CD1c-positive myeloid dendritic cell (primary cell): ENCODE results near the gene PIRT.

Experiments
- DNase-seq: peaks from one replicate; pipeline ENCODE4 v3.0.0-alpha.2; 2016; ENCODE audit errors: extremely low spot score

Gene PIRT

DNA sequence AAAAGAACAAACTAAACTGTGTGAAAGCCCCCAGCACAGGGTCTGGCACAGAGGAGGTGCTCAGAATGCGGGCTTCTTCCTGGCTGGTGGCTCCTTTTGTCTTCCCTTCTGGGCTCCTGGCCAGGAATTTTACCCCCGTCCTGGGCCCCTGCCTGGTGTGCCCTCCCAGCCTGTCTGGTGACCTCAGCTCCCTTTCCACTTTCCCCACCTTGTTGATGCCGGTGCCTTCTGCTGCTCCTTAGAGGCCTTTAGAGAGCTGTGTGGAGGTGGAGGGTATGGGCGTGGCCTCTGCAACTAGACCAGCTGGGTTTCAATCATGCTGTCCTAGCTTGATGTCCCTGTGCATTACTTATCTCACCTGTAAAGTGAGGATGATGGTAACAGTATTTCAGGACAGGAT lies 16.8 kb downstream of the PIRT start:
- DNase-seq = no peak

DNA sequence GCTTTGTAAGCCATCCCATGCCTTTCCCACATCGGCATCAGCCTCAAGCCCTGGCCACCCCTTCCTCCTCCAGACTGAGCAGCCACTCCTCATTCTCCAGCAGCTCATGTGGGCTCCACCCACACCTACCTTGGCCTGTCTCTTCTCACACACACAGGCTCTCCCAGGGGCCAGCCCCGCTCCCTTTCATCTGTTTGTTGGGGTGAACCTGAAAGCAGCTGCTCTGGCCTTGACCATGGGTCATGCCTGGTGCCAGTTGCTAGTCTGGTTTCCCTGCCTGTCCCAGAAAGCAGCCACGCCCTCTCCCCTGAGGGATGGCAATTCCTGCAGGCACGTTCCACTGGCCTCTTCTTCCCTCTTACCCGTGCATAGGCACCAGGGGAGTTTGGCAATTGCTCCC lies 22.6 kb downstream of the PIRT start:
- no peak for DNase-seq

DNA sequence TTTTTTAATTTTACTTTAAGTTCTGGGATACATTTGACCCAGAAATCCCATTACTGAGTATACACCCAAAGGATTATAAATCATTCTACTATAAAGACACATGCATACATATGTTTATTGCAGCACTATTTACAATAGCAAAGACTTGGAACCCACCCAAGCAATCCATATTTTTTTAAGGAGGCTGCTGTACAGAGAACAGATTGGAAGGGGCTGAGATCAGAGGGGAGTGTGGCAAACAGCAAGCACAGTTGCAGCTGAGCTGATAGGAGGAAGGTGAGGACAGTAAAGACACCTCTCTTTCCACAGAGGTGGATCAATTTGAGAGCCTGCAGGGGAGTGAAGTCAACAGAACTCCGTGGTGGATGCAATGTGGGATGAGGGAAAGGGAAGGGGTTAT lies 23.8 kb downstream of the PIRT start:
- DNase-seq = no peak

DNA sequence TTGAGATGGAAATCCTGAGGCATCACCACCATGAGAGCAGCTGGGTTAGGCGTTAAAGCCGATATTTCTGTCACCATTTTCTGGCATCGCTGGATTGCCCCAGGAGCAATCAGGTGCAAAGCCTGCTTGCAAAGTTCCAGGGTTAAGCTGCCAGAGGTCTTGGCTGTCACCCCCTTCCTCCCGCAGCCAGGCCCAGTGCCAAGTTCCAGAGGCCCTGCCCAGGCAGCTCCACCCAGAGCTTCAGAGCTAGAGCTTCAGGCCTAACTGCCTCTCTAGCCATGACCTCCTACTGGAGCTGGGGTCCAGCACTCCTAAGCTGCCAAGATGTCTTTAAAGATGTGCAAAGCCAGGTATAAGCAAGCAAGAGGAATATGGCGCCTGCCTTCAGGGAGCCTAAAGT lies 25.2 kb downstream of the PIRT start:
- no peak for DNase-seq

DNA sequence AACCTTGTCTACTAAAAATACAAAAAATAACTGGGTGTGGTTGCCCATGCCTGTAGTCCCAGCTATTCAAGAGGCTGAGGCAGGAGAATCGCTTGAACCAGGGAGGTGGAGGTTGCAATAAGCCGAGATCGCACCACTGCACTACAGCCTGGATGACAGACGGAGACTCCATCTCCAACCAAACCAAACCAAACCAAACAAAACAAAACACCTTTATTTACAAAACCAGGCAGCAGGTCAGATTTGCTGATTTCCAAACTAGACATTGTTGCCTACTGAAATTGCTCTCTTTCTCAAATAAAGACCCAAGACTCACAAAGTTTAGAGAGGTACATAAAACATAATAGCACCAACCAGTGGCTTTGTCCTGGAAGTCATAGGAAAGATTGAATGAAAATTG lies 28.3 kb downstream of the PIRT start:
- DNase-seq = no peak

DNA sequence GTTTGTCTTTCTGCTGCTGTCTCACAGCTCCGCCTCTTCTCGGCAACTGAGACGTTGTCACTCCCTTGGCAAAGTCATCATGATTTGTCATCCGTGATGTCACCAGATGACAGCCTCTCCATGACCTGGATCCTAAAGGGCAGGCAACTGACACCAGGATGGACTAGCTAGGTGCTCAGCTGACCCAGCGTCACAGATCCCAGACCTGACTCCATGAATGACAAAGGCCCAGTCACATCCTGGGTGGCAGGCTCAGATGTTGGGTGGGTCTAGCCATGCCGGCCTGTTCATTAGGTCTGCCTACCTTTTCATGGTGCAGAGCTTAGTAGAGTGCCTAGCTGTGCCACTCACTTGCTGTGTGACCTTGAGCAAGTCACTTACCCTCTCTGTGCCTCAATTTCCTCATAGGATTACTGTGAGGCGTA lies 30.2 kb downstream of the PIRT start:
- no peak for DNase-seq

DNA sequence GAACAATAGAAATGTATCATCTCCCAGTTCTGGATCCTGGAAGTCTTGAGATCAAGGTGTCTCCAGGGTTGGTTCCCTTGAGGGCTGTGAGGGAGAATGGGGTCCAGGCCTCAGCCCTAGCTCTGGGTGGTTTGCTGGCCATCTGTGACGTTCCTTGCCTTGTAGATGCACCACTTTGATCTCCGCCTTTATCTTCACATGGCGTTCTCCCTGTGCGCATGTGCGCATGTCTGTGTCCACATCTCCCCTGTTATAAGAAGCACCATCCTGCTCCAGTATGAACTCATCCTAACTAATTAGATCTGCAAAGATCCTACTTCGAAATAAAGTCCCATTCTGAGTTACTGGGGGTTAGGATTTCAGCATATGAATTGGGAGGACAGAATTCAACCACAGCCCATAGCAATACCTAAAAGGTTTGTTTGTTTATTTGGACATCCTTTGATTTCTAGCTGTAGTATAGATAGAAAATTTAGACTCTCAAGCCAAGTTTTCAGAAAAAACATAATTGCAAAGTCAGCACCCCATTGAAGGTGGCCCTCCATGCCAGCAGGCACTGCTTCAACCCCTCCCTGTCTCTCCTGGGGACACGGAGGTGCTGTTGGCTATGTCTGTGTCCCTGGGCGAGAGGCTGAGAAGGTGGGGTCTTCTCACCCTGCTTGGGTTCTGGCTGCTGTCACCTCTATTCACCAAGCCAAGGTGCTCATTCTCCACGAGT lies 31.2 kb downstream of the PIRT start:
- no peak for DNase-seq

DNA sequence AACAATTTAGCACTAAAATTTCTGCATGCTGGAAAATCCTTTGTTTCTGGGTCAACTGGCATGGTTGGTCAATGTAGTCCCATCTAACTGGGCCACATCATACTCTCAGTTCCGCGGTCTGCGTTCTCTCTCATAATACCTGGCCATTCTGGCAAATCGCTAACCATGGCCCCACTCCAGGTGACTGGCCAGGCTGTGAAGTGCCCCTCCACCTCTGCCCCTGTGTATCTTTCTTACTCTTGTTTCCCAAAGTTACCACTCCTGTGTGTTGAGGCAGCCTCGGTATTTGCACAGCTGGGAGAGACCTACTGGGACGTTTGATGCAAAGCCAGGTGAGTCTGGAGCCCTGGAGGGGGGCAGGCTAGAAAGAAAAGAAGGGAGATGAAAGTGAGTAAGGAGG lies 32.0 kb downstream of the PIRT start:
- no peak for DNase-seq

DNA sequence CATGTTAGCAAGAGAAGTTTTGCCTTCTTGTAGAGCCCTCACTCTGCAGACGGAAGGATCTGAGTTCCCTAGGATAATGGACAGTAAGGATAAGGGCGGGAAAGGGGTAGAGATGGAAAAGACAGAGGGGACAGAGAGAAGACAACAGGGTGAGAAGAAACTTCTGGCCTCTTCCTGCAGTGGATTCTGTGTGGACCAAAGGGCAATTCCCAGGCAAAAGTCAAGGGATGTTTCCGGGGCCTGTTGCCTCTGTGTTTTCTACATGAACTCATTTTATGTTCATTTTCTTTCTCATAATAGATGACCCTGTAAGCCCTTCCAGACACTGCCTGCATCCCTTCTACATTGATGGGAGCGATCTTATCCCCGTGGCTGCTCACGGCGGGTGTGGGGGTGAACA lies 33.3 kb downstream of the PIRT start:
- no peak for DNase-seq

DNA sequence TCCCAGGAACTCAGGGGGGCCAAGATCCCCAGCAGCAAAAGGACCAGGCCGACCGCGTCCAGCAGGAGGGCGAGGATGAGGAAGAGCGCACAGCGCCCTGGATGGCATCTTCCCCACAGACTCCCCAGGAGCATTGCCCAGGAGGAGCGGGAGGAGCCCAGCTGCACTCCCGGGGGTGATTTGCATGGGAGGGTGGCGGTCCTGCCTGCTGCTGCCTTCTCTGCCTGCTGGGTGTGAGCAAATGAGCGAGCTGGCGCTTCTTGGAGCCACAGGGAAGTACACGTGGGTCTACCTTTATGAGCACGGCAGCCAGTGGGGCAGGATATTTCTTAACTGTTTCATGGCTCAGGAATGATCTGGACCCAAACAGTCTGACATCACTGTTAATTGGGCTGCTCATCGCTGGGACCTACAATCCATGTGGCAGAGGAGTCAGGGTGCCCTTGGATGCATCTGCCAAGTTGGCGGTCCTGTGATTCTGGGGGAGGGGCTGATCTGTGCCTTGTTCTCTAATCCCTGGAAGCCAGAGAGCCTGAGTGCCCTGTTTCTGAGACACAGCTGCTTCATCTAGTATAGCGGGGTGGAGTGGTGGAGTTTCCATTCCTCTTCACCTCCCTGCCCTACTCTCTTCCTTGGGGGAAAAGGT lies 33.9 kb downstream of the PIRT start, which contains the start of gene TMEM238L:
Gene TMEM238L, minus strand, starts transcription at position 270 of the 646 bp plus-strand sequence. Its CDS starts 136 bp downstream, at position 134.
- no peak for DNase-seq

DNA sequence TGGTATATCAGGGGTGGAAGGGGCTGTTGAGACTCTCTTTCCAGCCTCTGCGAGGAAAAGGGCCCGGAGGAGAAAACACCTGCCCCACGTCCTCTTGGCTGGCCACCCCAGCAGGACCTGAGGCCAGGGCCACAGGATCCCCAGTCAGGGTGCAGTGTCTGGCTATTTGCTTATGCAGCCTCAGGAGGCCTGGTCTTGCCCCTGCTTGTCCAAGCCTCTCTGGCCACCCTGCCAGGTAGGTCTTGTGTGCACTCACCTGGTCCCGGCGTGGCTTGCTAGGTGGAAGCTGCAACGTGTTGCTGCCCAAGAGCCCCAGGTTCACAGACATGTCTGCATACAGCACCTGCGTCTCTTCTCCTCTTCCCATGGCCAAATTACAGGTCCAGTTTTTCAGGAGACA lies 34.5 kb downstream of the PIRT start:
- DNase-seq = no peak

DNA sequence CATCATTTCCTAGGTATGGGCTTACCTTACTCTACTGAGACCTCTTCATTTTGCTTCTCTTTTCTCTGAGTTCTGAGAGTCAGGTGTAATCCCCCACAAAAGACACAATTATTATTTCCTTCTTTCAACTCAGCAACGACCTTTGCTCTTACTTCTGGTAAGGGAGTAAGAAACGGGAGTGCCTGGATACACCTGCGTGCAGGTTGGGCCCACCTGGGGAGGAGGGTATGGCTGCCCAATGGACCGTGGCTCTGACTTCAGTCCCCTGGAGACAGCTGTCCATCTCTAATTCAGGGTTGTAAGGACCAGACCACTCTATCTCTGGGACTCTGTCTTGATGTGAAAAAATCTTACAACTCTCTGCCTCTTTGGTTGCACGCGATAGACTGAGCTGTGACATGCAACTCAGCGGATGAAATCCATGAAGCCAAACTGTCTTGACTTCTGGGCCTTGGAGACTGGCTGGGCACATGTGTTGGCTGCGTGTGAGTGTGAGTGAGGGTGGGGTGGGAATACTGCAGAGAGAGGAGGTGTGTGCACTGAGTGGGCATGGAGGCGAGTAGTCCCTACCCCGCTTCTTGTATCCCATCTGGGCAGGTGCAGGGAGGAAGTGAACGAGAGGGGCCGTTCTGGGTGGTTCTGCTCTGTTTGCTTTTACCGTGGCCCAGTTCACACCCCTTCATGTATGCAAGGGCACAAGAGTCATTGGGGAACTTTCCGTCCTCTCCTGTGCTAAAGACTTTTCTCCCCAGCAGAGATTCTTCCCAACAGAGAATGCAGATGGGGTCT lies 35.2 kb downstream of the PIRT start:
- DNase-seq = no peak

DNA sequence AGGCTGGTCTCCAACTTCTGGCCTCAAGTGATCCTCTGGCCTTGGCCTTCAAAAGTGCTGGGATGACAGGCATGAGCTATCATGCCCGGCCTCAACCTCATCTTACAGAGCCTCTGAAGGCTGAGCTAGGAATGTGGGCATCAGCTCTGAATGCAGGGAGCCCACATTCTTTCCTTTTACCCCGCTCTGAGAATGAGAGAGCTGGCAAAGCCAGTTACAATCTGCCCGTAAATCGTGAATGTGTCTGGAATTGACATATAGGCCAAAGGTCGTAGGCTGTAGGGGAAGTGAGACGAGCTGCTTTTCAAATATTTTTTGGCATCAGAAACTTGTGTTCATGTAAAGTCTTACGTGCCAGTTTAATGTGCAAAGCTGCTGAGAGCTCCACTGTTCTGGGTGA lies 38.5 kb downstream of the PIRT start:
- DNase-seq = no peak

DNA sequence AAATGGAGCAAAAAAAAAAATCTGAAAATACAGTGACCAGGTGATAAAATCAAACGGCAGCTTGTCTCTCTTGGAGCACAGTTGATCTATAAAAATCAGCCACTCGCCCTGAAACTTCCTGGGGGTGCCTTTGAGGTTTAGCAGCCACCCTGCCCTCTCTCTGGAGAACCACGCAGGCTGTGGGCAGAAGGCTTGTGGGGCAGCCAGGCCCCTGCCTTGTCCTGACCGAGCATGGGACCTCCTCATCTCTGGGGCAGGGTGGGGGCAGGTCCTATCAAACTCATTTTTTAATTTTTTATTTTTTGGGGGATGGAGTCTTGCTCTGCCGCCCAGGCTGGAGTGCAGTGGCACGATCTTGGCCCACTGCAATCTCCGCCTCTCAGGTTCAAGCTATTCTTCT lies 39.0 kb downstream of the PIRT start:
- no peak for DNase-seq

DNA sequence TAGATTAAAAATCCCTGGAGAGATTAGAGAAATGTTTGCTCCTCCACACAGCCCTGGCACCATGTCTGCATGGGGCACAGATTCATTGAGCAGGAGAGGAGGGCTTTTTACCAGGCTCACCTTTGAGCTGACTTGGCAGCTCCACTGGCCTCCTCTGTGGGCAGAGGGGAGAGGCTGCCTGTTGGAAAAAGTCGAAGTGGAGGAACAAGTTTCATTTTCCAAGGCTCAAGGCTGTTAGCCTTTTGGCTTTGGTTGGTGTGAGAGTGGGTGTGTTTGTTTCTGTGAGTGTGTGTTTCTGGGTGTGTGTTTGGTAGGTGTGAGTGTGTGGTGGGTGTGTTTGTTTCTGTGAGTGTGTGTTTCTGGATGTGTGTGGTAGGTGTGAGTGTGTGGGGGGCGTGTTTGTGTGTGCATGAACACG lies 39.5 kb downstream of the PIRT start:
- DNase-seq = no peak

DNA sequence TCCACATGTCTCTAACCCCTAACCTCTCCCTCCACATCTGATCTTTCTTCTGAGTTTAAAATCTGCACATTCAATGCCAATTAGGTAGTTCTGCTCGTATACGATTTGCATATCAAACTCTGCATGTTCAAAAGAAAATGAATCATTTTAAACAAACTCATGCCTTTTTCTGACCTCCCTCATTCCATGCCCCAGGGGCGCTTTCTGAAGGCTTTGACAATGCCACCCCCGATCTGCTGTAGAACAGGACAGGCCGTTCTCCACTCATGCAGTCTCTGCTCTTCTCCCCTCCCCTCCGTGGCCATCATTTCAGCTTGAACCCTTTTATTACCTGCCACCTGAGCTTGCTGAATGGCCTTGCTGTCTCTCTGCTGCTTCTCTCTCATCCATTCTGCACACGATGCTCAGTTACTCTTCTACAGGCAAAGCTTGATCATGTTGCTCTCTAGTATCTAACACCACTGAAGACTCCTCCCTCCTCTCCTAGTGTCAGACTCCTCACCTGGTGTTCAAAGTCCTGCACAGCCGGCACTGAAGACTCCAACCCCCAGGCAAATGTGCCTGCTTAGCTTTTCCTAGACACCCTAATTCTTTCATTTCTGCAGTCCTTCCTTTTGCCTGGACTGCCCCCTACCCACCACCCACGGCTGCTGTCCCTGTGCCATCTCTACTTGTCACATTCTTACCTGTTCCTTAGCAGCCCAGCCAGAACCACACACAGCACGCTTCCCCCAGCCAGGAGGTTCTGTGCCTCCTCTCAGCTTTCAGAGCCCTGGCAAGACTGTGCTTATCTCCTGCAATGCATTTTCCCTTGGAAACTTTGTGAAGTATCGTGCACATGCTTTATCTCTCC lies 40.2 kb downstream of the PIRT start:
- DNase-seq = no peak

DNA sequence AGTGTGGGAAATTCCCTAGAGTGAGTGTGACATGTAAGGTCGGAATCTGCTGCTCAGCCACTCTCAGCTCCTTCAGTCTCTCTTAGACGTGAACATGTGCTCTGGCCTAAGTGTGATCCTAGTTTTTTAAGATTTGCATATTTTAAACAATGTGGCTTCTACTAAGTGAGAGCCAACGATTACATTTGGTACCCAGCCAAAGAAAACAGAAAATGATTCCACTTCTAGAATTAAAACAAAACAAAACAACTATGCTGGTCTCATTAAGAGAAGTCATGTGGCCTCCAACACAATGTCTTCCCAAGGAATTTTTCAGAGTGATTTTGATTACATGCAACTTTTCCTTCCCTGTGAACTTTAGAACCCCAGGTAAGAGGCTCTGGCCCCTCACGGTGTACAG lies 44.1 kb downstream of the PIRT start:
- no peak for DNase-seq

DNA sequence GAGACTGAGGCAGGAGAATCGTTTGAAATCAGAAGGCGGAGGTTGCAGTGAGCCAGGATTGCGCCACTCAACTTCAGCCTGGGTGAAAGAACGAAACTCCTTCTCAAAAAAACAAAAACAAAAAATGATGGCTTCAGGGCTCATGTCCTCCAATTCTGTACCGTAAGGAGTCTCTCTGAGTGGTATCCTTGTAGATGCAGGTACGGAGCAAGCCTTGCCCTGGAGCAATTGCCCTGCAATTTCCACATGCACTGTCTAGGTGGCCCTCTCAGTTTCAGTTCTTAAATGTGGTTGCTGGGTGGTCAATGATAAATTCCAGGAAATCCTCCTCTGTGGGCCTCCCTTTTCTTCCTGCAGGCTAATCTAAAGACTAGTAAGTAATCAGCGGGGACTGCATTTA lies 44.6 kb downstream of the PIRT start:
- no peak for DNase-seq

DNA sequence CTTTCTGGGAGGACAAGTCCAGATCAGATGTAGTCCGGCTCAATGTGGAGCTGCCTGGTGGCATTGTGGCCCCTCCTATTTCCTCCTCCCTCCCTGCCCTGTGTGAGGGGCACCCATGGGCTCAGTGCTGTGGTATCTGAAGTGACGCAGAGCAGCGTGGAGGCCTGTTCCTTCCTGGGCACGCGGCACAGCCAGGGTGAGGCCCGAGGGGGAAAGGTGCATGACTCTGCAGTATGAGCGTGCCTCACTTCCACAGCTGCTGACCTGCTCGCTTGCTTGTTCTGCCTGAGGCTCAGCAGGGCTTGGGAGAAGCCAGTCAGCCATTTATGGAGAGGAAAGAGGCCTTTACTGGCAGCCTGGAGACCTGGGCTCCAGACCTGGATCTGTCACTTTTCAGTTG lies 45.7 kb downstream of the PIRT start:
- DNase-seq = no peak

DNA sequence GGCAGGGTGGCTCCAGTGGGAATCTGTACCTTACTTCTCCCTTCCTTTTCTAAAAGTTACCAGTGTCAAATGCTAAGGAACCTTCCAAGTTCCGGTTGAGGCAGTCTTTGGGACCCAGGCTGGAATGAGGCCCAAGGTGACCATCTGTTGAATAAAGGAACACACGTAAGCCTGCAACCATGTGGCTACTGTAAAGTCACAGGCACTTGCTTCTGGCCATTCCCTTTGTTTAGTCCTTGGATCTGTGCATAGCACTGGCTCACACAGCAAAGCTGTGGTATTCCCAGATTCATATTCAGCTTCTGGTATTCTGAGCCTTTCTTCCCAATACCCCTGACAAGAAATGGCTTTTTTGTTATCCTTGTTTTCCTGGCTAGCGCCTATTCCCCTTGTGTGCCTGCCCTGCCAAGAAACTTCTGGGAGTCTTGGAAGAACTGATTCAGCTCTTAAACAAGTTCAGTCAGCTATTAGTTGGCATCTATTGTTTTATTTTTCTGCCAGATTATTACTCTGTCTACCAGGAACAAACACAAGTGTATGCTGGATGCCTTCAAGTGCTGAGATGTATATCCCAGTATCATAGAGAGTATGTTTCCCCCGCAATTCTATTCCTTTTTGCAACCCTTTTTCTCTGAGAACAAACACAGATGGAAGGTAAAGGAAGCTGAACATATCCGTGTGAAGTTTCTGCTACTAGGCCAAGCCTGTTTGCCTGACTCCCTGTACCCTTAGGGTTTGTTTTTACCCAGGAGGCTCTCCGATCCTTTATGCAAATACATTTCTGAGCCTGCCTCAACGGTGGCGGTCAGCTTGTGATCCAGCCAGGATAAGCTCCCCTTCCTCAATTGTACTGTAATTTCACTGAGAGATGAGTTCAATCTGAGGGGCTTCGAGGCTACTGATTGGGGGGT lies 47.1 kb downstream of the PIRT start:
- no peak for DNase-seq
